ENCODE results near the gene INTS7. TPM values are rescaled to one million over a fixed set of nuclear protein-coding genes. Genes with fewer than 3 reads are reported as not detected.

Gene INTS7
- total and polyA plus RNA-seq, 9 of the 15 experiments (the other 6 are each of a cell fraction or from before 2014, with no cell fraction given): 27.3 to 68.4 (median 40.4) TPM

DNA sequence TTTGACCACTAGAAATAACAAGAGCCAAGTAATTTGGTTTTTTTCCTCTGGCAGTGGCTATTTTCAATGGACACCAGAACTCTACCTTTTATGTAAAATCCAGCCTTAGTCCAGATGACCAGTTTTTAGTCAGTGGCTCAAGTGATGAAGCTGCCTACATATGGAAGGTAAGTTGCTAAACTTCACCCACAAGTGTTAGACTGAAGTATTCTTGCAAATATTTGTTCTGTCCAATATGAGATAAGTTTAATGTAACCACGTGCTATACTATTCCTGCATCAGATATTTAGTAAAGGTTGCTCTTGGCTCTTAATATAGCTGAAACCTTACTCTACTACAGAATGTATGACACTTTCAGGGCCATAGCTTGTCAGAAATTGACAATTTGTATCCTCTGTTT lies 36.7 kb upstream of the INTS7 start:
- FAIRE-seq (no peak), DNase-seq (ENCODE audit: extremely low read depth in 1 of 4, low spot score in 3 of 4) (no peak), ATAC-seq (no peak)
- Histone ChIP-seq H3K79me2 (ENCODE audit: control insufficient read depth, insufficient read depth, low read length) (0 out of 3 replicates have a peak, but pooled peaks cover 3% of the 10 kb centered on the region), H3K27me3 (ENCODE audit: control insufficient read depth in 2 of 2, insufficient read depth in 2 of 2, low read length in 2 of 2) (no peaks in the 10 kb centered on the region), H3K27ac (ENCODE audit: extremely low read depth, low read depth, low read length) (no peak overlapping the region), H3K4me1 (replicated peaks in 1 of 2; ENCODE audit: control insufficient read depth in 2 of 2, insufficient read depth in 2 of 2, low read length in 2 of 2) (no peaks in the 10 kb centered on the region), H3K9ac (ENCODE audit: insufficient read depth in 1 of 2, low read depth in 2 of 2, low read length in 2 of 2) (no peak overlapping the region), H3K4me2 (ENCODE audit: insufficient read depth, low read length) (no peak overlapping the region), H4K20me1 (replicated peaks; ENCODE audit: control insufficient read depth, insufficient read depth, low read length) (no peaks in the 10 kb centered on the region), H3K9me3 (replicated peaks; ENCODE audit: control insufficient read depth, insufficient read depth, low read depth, low read length) (no peaks in the 10 kb centered on the region), H2AFZ (ENCODE audit: low read depth, low read length) (no peak overlapping the region), H3K36me3 (ENCODE audit: control insufficient read depth, insufficient read depth, low read length) (peaks cover 92% of the 10 kb centered on the region), H3K9me1 (ENCODE audit: control insufficient read depth, insufficient read depth, low read length) (no peaks in the 10 kb centered on the region), H3K4me3 (no peak overlapping the region)
- intact Hi-C loops (cut with micrococcal nuclease): loop anchor here (10.0 kb wide), 1 partner anchor 83 kb away; no protein-coding TSS in a partner anchor
- no TSS peak for BruUV-seq (replicated peaks)
- WGBS (ENCODE audit: insufficient coverage, low coverage, missing lambda C conversion rate): 97% methylated on average over 1 of the region's 1 CpG
- ChIA-PET POLR2A (interaction anchor here (0.7 to 1.4 kb wide), 3 partner anchors 10 to 283 kb away, joined by 3 read pairs; no protein-coding TSS in a partner anchor), CTCF (ENCODE audit: low intra/inter-chr PET ratio) (interaction anchor here (4.4 kb wide), 1 partner anchor 220 kb away, joined by 47 read pairs; no protein-coding TSS in a partner anchor)
- TF ChIP-seq SIRT6 (IDR thresholded peaks at IDR 0.05; ENCODE audit: low read depth, low read length) (no peak), SPI1 (IDR thresholded peaks at IDR 0.05; ENCODE audit: borderline replicate concordance, low read depth, low read length) (no peak)
- in situ Hi-C loops (cut with MboI): loop anchor here (5.0 kb wide), 2 partner anchors 230 to 385 kb away; no protein-coding TSS in a partner anchor

DNA sequence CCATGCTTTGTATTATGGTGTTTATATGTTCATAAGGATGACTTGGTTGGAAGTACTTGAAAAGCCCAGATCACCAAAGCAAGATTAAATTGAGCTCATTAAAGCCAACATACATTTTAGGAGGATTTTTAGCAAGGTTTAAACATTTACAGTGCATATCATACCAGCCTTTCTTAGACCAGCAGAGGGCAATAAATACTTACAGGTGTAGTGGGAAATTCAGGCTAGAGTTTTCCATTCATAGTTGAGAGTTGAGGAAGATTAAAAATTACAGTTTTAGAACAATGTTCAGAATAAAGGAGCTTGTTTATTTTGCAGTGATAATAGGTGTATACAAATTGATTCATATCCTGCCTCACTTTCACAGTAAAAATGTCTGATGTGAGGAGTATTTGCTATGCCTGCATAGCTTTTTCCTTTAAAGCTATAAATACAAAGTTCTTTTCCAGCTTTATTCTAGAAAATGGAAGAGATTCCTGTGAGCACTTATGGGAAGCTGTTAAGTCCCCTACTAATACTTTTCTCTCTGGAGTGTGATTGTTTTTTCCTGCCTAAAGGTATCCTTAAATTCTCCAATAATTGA lies 35.5 kb upstream of the INTS7 start:
- in situ Hi-C loops (cut with MboI) (loop anchor here (5.0 kb wide), 2 partner anchors 231 to 386 kb away; no protein-coding TSS in a partner anchor), intact Hi-C loops (cut with micrococcal nuclease) (loop anchor here (1.0 to 10.0 kb wide), 5 partner anchors 84 to 386 kb away; no protein-coding TSS in a partner anchor)
- ChIA-PET POLR2A (interaction anchor here (1.0 to 2.1 kb wide), 7 partner anchors 10 to 385 kb away, joined by 3 to 10 read pairs (median 5); no protein-coding TSS in a partner anchor), CTCF (ENCODE audit: low intra/inter-chr PET ratio) (interaction anchor here (0.6 to 4.4 kb wide), 12 partner anchors 8 to 712 kb away, joined by 3 to 47 read pairs (median 4); no protein-coding TSS in a partner anchor)
- Histone ChIP-seq H3K9me3 (replicated peaks; ENCODE audit: control insufficient read depth, insufficient read depth, low read depth, low read length) (no peaks in the 10 kb centered on the region), H3K9ac (ENCODE audit: insufficient read depth in 1 of 2, low read depth in 2 of 2, low read length in 2 of 2) (no peak overlapping the region), H3K4me3 (no peak overlapping the region), H3K9me1 (ENCODE audit: control insufficient read depth, insufficient read depth, low read length) (no peaks in the 10 kb centered on the region), H3K4me2 (ENCODE audit: insufficient read depth, low read length) (no peak overlapping the region), H3K36me3 (ENCODE audit: control insufficient read depth, insufficient read depth, low read length) (peaks cover 92% of the 10 kb centered on the region), H3K27ac (ENCODE audit: extremely low read depth, low read depth, low read length) (no peak overlapping the region), H2AFZ (ENCODE audit: low read depth, low read length) (no peak overlapping the region), H3K79me2 (ENCODE audit: control insufficient read depth, insufficient read depth, low read length) (0 out of 3 replicates have a peak, but pooled peaks cover 3% of the 10 kb centered on the region), H4K20me1 (replicated peaks; ENCODE audit: control insufficient read depth, insufficient read depth, low read length) (no peaks in the 10 kb centered on the region), H3K4me1 (replicated peaks in 1 of 2; ENCODE audit: control insufficient read depth in 2 of 2, insufficient read depth in 2 of 2, low read length in 2 of 2) (no peaks in the 10 kb centered on the region), H3K27me3 (ENCODE audit: control insufficient read depth in 2 of 2, insufficient read depth in 2 of 2, low read length in 2 of 2) (no peaks in the 10 kb centered on the region)
- FAIRE-seq (peak; percentile 73), DNase-seq (ENCODE audit: extremely low read depth in 1 of 4, low spot score in 3 of 4) (peak in 2 of 4 experiments; percentile 37 to 47), ATAC-seq (peak; percentile 86)
- BruUV-seq (replicated peaks): no TSS peak
- TF ChIP-seq DACH1 (IDR thresholded peaks at IDR 0.05; ENCODE audit: partially characterized antibody) (no peak), ETV1 (tag; conservative IDR thresholded peaks at IDR 0.05; ENCODE audit: low read depth) (no peak), NBN (IDR thresholded peaks at IDR 0.05; ENCODE audit: low read depth) (no peak), BCL6 (CRISPR knock-in tag; IDR thresholded peaks at IDR 0.05) (no peak), ZZZ3 (IDR thresholded peaks at IDR 0.05) (0 out of 2 replicates have a peak, but pooled peaks have one; percentile 35), RAD21 (CRISPR knock-in tag; conservative IDR thresholded peaks at IDR 0.05 in 1 of 2, IDR thresholded peaks at IDR 0.05 in 1 of 2) (peak; percentile 95 to 99), SRSF7 (optimal IDR thresholded peaks at IDR 0.05; ENCODE audit: low read depth, low read length) (no peak)
- TF ChIP-seq, protein P1, sequence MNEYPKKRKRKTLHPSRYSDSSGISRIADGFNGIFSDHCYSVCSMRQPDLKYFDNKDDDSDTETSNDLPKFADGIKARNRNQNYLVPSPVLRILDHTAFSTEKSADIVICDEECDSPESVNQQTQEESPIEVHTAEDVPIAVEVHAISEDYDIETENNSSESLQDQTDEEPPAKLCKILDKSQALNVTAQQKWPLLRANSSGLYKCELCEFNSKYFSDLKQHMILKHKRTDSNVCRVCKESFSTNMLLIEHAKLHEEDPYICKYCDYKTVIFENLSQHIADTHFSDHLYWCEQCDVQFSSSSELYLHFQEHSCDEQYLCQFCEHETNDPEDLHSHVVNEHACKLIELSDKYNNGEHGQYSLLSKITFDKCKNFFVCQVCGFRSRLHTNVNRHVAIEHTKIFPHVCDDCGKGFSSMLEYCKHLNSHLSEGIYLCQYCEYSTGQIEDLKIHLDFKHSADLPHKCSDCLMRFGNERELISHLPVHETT (CRISPR knock-in tag; conservative IDR thresholded peaks at IDR 0.05 in 1 of 2, IDR thresholded peaks at IDR 0.05 in 1 of 2): no peak
- TF ChIP-seq, protein P2, sequence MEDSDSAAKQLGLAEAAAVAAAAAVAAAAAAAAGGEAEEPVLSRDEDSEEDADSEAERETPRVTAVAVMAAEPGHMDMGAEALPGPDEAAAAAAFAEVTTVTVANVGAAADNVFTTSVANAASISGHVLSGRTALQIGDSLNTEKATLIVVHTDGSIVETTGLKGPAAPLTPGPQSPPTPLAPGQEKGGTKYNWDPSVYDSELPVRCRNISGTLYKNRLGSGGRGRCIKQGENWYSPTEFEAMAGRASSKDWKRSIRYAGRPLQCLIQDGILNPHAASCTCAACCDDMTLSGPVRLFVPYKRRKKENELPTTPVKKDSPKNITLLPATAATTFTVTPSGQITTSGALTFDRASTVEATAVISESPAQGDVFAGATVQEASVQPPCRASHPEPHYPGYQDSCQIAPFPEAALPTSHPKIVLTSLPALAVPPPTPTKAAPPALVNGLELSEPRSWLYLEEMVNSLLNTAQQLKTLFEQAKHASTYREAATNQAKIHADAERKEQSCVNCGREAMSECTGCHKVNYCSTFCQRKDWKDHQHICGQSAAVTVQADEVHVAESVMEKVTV (CRISPR knock-in tag; IDR thresholded peaks at IDR 0.05): peak; percentile 95

Measured in K562 (cell line).